Subcutaneous adipose tissue (tissue), 4 donors: ENCODE data around the gene MFSD11. TPM values are rescaled to one million over a fixed set of nuclear protein-coding genes. Genes with fewer than 3 reads are reported as not detected.

Experiments used
- CTCF ChIP-seq: fragments of 450-650 bp; IDR thresholded peaks from one replicate; pipeline ENCODE4 v1.5.1; 2016; ENCODE audit warnings: low read depth, mild to moderate bottlenecking, control low read depth, antibody characterized with exemption, moderate library complexity
- total RNA-seq, 4 donors: library from RNA; depleted of rRNA; stranded (reverse); fragments of >200 nt; gene quantifications; one replicate each; pipeline ENCODE4 v1.1.0, GENCODE V29; 2016

The MFSD11 gene
- total RNA-seq, 4 donors from 2014 or later: 18.5 to 35.9 (median 26.9) TPM

GRCh38 chr17:76726776-76727718, 10.9 kb upstream of the MFSD11 start, which contains the start of gene METTL23:
TSS of gene METTL23 (plus strand) at chr17:76726839. CDS start at chr17:76729711, 2,872 bp downstream.
- TF ChIP-seq CTCF: no peak

- TF ChIP-seq CTCF: no peak
Measured at GRCh38 chr17:76727745-76728456, 10.0 kb upstream of the MFSD11 start.

GRCh38 chr17:76732734-76733617, 4.9 kb upstream of the MFSD11 start:
- no peak for TF ChIP-seq CTCF

- no peak for TF ChIP-seq CTCF
Measured at GRCh38 chr17:76733618-76733957, 4.3 kb upstream of the MFSD11 start.

- TF ChIP-seq CTCF: no peak
Measured at GRCh38 chr17:76734080-76734840, 3.7 kb upstream of the MFSD11 start.

GRCh38 chr17:76735006-76735405, 2.9 kb upstream of the MFSD11 start:
- TF ChIP-seq CTCF: no peak
